ENCODE measurements around the gene ATAD3B.
"Not testable (repeated sequence)": the region's sequence is repeated elsewhere in the genome, so short reads cannot be mapped to it uniquely, and the experiment has no call there.

Gene ATAD3B

DNA sequence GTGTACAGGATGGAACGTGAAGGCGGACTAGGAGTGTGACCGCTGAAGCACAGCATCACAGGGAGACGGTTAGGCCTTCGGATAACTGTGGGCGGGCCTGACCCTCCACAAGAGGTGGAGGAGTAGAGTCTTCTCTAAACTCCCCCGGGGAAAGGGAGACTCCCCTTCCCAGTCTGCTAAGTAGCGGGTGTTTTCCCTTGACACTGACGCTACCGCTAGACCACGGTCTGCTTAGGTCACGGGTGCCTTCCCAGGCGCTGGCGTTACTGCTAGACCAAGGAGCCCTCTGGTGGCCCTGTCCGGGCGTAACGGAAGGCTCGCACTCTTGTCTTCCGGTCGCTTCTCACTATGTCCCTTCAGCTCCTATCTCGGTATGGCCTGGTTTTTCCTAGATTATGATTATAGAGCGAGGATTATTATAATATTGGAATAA lies 33.8 kb downstream of the ATAD3B start:
- DNase-seq (ENCODE audit: low read depth, low spot score) = not testable (repeated sequence)

DNA sequence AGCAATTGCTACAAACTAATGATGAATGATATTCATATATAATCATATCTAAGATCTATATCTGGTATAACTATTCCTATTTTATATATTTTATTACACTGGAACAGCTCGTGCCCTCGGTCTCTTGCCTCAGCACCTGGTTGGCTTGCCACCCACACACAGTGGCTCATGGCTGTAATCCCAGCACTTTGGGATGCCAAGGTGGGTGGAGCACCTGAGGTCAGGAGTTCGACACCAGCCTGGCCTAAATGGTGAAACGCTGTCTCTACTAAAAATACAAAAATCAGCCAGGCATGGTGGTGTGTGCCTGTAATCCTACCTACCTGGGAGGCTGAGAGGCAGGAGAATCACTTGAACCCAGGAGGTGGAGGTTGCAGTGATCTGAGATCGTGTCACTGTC lies 34.2 kb downstream of the ATAD3B start:
- peak overlapping the region; percentile 42 for H3K4me3 ChIP-seq (ENCODE audit: low read length)
- not testable (repeated sequence) for DNase-seq (ENCODE audit: low read depth, low spot score)

More for the DNA sequence above, 33.8 kb downstream of the ATAD3B start:
- peak overlapping the region; percentile 42 for H3K4me3 ChIP-seq (ENCODE audit: low read length)

DNA sequence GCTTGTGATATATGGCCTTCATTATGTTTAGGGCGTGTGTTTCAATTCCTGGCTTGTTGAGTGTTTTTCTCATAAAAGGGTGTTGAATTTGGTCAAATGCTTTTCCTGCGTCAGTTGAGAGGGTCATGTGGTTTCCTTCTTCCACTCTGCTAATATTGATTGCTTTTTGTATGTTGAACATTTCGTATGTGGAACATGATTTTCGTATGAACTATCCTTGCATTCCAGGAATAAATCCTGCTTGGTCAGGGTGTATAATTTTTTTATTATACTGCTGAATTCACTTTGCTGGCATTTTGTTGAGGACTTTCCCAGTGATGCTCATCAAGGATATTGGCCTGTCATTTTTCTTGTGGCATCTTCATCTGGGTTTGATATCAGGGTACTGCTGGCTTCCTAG lies 35.7 kb downstream of the ATAD3B start:
- no peak overlapping the region for H3K4me3 ChIP-seq (ENCODE audit: low read length)
- DNase-seq (ENCODE audit: low read depth, low spot score) = no peak

DNA sequence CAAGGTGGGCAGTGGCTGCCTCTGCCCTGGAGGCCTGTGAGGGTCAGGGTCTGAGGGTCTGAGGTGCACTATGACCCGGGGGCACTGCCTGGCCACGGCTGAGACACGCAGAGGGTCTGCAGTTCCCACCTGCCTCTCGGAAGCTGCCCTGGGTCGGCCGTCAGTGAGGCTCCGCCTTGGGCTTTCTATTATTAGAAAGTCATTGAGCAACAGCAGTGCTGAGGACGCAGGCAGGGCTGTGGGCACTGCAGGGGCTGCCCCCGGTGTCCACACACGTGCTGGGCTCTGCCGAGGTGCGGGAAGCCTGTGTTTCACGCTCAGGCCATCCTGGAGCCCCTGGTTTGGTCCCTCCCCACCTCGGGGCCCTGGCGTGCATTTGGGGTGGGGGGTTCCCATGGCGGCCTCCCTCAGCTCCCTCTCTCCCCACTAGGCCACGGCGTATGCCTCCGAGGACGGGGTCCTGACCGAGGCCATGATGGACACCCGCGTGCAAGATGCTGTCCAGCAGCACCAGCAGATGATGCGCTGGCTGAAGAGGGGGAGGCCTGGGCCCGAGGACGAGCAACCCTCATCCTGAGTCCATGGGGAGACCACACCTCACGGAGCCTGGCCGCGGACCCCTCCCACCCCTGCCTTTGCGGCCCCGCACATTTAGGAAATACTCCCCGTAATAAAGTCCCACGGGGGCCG lies 37.4 kb downstream of the ATAD3B start:
- not testable (repeated sequence) for H3K4me3 ChIP-seq (ENCODE audit: low read length); DNase-seq (ENCODE audit: low read depth, low spot score)

DNA sequence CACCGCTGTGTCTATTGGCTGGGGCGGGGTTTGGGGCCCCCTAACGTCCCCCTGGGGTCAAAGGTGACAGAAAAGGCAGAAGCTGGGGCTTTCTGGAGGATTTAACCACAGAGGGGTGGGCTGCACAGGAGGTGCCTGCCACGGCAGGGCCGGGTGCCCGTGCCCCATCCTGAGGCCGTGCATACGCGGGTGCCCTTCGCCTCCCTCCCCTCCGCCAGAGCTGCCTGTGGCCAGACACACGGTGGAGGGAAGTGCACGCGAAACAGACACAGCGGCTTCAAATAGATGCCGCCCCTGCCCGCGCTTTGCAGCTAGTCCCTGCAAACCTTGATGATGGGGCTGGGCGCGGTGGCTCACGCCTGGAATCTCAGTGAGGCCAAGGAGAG lies 37.9 kb downstream of the ATAD3B start:
- not testable (repeated sequence) for DNase-seq (ENCODE audit: low read depth, low spot score); H3K4me3 ChIP-seq (ENCODE audit: low read length)

DNA sequence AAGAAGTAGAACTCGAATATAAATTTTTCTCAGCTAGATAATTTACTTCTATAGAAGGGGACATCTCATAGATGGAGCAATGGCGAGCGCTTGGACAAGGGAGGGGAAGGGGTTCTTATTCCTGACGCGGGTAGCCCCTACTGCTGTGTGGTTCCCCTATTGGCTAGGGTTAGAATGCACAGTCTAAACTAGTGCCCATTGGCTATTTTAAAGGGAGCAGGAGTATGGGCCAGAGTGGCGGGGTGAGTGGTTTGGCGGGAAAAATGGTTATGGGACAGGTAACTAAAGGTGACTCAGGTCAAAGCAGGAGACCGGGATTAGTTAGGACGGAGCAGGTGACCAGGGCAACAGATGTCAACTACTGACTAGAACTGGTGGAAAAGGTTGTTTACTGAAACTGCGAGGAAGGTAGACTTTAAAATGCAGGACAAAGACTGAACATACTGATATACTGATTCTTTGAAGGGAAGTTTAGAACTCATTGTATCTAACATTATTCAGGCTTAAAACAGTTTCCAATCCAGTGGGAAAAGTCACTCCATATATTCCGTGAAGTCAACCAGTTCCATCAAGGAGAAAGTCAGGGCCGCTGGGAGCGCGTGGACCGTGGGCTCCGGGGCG lies 39.5 kb downstream of the ATAD3B start:
- H3K4me3 ChIP-seq (ENCODE audit: low read length) = peak overlapping the region; percentile 57
- DNase-seq (ENCODE audit: low read depth, low spot score) = peak; percentile 11

DNA sequence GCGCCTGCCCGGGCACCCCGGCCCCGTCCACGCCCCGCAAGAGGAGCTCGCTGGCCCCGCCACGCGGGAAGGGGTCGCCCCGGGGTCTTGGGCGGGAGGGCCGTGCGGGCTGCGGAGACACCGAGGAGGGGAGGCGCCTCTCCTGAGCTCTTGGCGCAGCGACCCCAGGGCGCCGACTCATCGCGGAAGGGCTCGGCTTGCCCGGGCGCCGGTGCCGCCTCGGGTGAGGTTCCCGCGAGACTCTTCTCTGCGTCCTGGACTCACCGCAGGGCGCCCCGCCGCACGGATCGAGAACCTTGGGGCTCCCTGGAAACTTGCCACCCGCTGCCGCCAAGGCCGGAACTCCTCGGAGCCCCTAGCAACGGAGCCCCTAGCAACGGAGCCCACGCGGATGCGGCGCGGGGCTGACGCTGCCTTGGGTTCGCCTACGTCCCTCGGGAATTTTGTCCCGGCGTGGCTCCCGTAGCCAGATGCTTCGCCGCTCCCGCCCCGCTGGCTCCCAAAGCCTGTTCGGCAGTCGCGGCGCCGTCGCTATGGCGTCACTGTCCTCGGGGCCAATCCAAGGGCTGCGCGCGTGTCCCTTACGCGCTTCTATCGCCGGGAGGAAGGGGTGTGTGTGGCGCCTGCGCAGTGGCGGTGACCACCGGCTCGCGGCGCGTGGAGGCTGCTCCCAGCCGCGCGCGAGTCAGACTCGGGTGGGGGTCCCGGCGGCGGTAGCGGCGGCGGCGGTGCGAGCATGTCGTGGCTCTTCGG lies 40.1 kb downstream of the ATAD3B start, which contains the start of gene ATAD3A:
TSS of gene ATAD3A (plus strand) at position 630 of the 753 bp plus-strand sequence. CDS start at position 737, 107 bp downstream.
- H3K4me3 ChIP-seq (ENCODE audit: low read length) = peak within 1 kb of the TSS; percentile 57
- DNase-seq (ENCODE audit: low read depth, low spot score) = peak; percentile 95

DNA sequence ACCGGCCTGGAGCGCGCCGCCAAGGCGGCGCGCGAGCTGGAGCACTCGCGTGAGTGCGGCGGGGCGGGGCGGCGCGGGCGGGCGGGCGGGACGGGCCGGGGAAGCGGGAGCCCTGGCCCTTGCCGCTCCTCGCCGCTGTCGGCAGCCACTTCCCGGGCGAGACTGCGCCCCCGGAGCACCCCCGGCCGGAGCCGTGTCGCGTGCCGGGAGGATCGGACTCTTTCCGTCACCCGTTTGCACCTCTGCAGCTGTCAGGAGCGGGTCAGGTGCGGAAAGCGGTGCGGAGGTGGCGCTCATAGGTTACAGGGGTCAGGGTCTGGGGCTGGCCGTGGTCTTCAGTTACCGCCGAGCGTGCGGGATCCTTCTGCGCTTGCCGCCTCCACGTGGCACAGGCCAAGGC lies 40.9 kb downstream of the ATAD3B start:
- not testable (repeated sequence) for DNase-seq (ENCODE audit: low read depth, low spot score)
- peak overlapping the region; percentile 57 for H3K4me3 ChIP-seq (ENCODE audit: low read length)

DNA sequence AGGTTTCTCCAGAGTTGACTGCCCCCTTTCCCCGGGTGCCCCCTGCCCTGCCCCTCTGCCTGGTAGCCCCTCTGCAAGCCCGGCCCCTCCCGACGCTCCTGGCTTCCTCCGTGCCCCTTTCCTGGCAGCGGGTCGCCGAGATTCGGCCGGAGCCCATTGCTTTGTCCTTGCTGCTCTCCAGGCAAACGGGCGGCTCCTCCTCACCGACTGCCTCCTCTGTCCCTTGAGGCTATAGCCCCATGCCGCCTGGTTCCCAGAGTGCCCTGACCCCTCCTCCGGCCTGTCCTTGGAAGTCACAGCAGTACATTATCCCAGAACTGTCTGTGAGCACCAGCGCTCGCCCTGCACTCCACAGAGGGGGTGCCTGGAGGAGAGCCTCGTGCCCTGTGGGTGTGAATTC lies 42.1 kb downstream of the ATAD3B start:
- not testable (repeated sequence) for DNase-seq (ENCODE audit: low read depth, low spot score)
- peak overlapping the region; percentile 27; the same call in 1 of the 2 replicates for H3K4me3 ChIP-seq (ENCODE audit: low read length)

DNA sequence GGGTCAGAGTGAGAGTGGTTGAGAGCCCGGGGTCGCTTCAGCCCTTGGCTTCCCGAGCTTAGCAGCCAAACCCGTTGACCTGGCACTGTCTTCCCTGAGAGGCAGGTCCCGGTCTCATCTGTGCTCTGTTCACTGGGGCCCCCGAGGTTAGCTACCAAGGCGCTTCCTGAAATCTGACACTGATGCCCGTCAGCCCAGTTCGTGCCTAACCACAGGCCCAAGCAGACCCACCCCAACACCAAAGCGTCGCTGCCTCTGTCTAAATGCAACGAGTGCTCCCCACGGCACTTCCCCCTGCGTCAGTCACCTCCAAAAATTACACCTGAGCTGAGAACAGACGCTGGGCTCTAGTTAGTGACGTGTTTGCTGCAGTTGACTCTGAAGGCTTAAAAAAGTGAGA lies 42.8 kb downstream of the ATAD3B start:
- DNase-seq (ENCODE audit: low read depth, low spot score); H3K4me3 ChIP-seq (ENCODE audit: low read length): not testable (repeated sequence)

DNA sequence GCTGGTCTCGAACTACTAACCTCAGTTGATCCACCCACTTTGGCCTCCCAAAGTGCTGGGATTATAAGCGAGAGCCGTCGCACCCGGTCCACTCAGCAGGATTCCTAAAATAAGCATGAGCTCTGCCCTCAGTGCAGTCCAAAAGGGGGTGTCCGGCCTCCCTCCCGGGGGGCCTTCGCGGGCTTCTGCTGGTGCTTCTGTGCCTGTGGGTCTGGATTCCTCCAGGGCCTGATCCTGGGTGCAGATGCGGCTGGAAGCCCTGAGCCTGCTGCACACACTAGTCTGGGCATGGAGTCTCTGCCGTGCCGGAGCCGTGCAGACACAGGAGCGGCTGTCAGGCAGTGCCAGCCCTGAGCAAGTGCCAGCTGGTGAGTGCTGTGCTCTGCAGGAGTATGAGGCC lies 45.4 kb downstream of the ATAD3B start:
- DNase-seq (ENCODE audit: low read depth, low spot score); H3K4me3 ChIP-seq (ENCODE audit: low read length): not testable (repeated sequence)

DNA sequence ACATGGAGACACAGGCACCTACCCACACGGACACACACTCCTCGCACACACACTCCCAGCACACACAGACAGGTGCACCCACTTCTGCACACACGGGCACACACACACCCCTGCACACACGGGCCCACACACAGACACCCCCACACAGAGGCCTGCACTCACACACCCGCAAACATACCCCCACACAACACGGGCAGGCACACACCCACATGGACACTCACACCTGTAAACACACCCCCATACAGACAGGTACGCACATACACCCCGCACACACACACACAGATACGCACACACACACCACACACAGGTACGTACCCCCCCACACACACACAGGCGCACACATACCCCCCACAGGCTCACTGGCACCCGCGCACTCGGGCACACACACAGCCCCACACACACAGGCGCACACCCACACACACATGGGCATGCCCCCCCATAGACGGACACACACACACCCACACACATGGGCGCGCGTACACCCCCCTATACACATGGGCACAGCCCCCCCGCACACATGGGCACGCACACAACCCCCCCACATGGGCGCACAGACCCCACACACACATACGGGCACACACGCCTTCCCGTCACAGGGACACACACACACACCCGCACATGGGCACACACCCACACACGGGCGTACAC lies 46.5 kb downstream of the ATAD3B start:
- DNase-seq (ENCODE audit: low read depth, low spot score) = no peak
- H3K4me3 ChIP-seq (ENCODE audit: low read length) = no peak overlapping the region

DNA sequence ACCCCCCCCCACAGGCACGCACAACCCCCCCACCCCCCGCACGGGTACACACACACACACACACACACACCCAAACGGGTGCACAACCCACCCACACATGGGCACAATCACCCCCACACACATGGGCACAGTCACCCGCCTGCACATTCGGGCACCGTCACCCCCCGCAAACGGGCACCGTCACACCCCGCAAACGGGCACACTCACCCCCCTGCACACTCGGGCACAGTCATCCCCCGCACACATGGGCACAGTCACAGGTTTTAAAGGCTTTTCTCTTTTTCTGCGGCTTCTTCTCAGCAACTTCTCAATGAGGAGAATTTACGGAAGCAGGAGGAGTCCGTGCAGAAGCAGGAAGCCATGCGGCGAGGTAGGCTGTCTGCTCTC lies 47.0 kb downstream of the ATAD3B start:
- DNase-seq (ENCODE audit: low read depth, low spot score); H3K4me3 ChIP-seq (ENCODE audit: low read length): not testable (repeated sequence)

DNA sequence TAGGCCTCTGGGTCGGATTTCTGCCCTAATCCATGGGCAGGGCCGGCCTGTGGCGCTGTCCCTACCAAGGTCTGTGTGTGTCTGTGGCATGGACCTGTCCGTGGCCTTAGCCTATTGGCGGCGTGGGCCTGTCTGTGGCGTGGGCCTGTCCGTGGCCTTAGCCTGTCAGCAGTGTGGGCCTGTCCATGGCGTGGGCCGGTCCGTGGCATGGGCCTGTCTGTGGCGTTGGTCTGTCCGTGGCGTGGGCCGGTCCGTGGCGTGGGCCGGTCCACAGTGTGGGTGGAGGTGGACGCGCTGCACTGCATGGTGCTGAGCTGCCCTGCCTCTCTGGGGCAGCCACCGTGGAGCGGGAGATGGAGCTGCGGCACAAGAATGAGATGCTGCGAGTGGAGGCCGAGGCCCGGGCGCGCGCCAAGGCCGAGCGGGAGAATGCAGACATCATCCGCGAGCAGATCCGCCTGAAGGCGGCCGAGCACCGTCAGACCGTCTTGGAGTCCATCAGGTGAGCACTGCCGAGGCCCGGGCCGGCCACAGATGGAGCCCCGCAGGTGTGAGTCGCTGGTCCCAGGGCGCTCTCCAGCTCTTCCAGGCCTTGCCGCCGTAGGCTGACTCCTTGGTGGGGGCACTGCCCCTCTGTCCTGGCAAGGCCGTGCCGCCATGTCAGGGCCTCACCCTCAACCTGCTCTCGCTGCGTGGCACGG lies 48.4 kb downstream of the ATAD3B start:
- not testable (repeated sequence) for H3K4me3 ChIP-seq (ENCODE audit: low read length); DNase-seq (ENCODE audit: low read depth, low spot score)

DNA sequence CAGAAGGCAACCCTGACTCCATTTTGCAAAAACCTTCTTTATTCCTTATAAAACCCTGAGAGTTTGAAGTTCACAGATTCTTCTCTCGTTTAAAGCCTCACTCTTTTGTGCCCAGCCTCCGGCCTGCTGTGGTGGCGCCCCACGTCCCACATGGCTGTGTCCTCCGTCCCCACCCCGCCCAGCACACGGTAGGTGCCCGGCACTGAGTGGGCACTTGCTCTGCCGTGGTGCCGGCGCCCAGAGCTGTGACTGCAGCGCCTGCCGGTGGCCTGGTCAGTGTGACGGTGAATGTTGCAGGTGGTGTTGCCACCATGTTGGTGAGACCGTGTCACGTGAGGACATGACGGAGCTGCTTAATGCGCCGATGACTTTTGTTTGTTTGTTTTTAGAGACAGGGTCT lies 49.8 kb downstream of the ATAD3B start:
- DNase-seq (ENCODE audit: low read depth, low spot score) = no peak
- no peak overlapping the region for H3K4me3 ChIP-seq (ENCODE audit: low read length)

DNA sequence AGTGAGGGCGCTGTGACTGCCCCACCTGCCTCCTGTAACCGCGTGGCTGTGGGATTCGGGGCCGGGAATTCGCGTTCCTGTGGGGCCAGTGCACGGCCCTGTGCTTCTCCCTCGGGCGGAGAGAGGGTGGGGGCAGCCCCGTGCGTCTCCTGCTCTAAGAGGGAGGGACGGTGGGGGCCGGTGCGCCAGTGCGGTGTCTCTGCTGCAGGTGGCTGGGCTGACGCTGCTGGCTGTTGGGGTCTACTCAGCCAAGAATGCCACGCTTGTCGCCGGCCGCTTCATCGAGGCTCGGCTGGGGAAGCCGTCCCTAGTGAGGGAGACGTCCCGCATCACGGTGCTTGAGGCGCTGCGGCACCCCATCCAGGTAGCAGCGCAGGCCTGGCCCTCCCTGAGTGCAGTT lies 51.0 kb downstream of the ATAD3B start:
- not testable (repeated sequence) for DNase-seq (ENCODE audit: low read depth, low spot score); H3K4me3 ChIP-seq (ENCODE audit: low read length)

DNA sequence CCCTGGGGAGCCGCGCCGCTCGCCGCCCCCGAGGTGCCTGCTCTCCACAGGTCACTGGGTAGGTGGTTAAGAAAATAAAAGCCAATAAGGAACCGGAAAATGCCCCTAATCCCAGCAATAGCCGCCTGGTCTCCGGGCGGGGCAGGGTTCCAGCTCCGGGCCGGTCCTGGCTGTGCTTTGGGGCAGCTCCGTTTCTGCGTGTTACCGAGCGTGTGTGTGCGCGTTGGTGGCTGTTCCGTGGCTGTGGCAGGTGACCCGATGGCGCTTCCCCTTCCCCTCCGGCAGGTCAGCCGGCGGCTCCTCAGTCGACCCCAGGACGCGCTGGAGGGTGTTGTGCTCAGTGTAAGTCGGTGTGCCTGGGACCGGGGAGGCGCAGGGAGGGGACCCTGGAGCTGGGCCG lies 51.7 kb downstream of the ATAD3B start:
- DNase-seq (ENCODE audit: low read depth, low spot score); H3K4me3 ChIP-seq (ENCODE audit: low read length): not testable (repeated sequence)

DNA sequence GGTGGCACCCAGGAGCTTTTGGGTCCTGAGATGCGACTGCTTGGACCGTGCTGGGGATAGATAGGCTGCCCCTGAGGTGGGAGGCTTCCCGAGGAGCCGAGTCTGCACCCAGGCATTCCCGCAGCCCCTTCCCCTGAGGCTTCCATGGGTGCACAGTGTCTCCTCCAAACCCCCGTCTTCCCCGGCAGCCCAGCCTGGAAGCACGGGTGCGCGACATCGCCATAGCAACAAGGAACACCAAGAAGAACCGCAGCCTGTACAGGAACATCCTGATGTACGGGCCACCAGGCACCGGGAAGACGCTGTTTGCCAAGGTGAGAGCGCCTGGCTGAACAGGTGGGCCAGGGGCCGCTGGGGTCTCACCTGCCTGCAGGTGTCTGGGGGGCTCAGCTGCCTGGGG lies 52.1 kb downstream of the ATAD3B start:
- not testable (repeated sequence) for DNase-seq (ENCODE audit: low read depth, low spot score); H3K4me3 ChIP-seq (ENCODE audit: low read length)
